Stimulated activated CD8-positive, alpha-beta memory T cell treated with anti-CD3 and anti-CD28 coated beads, Interleukin-4, amount 100 ng/mL, for 48 hours (primary cell): ENCODE data around the gene TTL.
"Not testable (repeated sequence)": the region's sequence is repeated elsewhere in the genome, so short reads cannot be mapped to it uniquely, and the experiment has no call there.

Experiments used
- DNase-seq: peaks from one replicate; pipeline ENCODE4 v3.0.0-alpha.2; 2020

The TTL gene

GRCh38 chr2:112476434-112476833 lies 5.5 kb upstream of the TTL start:
- DNase-seq: no peak

GRCh38 chr2:112480530-112481049 lies 1.4 kb upstream of the TTL start:
- DNase-seq: peak; percentile 37

GRCh38 chr2:112481050-112481527 lies 867 bp upstream of the TTL start:
- DNase-seq: peak; percentile 87

DNA sequence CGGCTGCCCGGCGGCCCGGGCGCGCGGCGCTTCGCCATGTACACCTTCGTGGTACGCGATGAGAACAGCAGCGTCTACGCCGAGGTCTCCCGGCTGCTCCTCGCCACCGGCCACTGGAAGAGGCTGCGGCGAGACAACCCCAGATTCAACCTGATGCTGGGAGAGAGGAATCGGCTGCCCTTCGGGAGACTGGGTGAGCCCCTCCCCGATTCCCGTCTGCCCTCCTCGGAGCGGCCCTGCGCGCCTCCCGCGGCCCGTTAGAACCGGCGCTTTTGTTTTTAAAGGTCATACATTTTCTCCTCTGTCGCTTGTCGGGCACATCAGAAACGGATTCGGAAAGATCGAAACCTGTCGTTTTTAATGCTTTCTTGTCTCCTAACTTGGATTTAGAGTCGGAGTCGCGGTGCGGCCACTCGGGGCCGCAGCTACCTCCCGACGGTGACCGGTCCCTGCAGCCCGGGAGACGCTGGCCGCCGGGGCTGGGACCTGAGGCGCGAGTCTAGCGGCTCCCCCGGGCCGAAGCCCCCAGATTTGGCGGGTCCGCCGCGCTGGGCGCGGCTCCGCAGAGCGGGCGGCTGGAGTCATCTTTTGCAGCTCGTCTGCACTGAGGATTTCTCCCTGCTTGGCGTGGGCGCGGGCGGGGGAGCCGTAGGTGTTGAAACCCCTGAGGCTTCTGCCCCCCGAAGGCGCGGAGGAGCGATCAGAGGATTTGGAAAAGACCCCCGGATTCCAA lies 519 bp downstream of the TTL start:
- DNase-seq: peak; percentile 59

DNA sequence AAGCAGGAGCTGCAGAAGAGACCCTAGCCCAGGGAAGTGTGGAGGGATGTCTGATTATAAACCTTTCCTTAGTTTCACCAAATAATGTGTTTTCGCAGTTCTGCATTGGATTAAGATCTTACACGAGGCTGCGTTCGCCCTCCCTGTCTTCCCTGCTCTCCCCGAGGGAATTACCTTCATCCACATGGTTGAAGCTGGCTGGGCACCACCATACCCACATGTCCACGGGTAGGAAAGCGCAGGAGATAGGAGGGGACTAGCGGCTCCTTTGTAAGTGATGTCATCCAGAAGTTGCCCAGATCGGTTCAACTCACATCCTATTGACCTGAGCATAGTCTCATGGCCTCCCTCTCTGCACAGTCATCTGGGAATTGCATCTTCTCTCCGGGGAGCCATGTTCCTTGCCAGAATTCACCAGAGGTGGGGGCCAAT lies 1.1 kb downstream of the TTL start:
- DNase-seq: no peak

DNA sequence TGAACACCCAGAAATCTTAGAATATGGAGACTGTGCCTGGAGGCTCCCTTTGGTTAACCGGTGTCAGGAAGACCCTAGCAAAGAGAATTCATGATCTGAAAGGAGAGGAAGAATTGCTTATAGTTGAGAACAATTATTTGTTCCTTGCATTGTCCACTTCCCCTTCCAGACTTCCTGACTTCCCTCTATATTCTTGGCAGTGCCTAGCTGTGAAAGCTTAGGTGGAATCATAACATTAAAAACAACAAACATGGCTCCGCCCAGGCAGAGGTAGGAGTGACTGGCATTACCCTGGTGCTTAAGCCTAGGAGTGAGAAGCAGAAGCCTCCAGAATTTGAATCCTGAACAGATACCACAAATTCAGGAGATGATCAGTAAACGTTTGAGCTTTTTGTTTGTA lies 1.9 kb downstream of the TTL start:
- DNase-seq: no peak

DNA sequence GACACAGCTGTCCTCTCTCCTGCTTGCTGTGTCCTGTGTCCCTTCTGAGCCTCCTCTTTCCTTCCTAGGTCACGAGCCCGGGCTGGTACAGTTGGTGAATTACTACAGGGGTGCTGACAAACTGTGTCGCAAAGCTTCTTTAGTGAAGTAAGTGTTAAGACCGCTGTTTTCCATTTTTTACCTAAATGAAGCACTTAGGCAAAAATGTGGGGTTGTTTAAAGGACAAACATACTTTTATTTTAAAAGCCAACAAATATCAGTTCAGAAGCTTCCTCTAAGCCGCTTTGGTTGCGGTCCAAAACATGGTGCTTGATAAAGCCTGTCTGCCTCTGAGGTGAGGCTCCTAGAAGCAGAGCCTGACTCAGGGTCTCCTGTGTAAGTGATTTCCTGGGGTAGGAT lies 3.9 kb downstream of the TTL start:
- no peak for DNase-seq

DNA sequence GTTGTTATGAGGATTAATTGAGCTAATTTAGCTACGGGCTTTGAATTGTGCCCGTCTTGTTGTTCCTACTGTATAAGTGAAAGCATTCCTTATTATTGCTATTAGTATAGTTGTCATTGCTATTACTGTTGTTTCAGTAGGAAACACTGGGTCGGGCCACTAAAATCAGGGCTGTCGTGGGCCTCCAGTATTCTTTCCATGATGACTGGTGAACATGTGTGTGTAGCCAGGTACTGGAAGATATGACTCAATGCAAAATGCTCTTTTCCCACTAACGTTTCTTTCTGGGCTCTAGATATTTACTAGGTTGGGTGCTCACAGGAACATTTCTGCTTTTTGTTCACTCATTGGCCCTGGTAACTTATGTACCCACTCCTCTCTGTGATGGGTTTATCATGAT lies 4.9 kb downstream of the TTL start:
- no peak for DNase-seq

DNA sequence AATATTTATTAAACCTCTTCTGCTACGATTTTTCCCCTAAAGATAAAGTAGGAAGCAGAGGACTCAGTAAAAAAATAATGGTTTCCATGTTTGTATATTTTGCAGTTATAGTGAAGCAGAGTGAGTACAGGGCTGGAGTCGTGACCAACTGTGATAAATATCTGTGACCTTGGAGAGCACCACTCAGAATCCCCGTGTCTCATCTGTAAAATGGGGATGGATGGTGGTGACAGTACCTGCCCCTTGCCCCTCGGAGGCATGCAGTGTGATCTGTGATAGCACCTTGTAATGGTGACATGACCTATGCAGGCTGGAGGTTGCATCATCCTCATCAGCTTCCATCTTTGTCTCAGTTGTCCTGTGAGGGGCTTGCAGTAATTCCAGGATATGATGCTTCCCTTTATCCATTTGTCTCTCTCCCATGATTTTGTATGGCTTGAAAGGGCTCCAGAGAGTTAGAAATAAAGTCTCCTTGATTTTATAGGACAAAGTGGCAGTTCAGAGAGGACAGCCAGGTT lies 5.5 kb downstream of the TTL start:
- DNase-seq: no peak

DNA sequence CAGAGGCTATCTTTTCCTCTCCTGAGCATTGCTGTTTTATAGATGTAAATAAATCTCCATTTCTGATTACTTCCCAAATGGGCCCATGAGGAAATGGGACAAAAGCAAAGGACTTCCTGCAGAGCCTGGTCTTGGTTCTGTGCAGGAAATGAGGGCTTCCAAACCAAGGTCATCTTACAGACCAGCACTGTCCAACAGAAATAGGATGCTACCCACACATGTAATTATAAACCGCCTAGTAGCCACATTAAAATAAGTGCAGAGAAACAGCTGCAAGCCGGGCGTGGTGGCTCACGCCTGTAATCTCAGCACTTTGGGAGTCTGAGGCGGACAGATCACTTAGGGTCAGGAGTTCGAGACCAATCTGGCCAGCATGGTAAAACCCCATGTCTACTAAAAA lies 6.2 kb downstream of the TTL start:
- DNase-seq: no peak

DNA sequence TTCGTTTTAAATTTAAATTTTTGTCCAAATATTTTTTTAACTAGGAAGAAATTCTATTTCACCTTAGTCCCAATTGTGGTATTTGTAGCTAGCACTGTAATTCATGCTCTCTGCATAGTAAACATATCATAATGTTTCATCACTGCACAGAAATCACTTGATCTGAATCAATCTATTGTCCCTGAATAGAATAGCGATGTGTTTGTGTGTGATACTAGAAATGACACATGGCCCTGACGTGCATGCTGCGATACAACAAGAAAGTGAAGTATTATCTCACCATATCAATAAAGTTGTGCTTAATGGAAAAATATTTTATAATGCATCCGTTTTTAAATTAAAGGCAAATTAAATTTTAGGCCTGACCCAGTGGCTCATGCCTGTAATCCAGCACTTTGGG lies 10.0 kb downstream of the TTL start:
- DNase-seq: no peak

DNA sequence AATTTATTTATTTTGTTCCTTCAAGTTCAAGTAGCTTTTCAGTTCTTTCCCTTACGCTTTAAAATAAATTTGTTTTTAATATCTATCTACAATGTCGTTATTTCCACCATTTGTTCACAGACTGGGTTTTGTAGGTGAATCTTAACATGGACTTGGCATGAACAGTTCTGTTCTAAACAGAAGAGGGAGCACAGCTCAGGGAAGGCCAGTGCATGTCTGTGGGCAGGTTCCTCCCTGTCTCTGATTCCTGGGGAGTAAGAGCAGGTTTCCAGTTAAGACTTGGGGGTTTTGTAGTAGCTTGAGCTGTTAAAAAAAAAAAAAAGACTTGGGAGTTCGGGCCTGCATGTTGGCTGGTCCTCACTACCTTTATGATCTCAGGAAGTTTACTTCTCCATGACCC lies 11.1 kb downstream of the TTL start:
- DNase-seq: no peak

- DNase-seq: no peak
Measured at GRCh38 chr2:112493858-112494648, 12.1 kb downstream of the TTL start.

DNA sequence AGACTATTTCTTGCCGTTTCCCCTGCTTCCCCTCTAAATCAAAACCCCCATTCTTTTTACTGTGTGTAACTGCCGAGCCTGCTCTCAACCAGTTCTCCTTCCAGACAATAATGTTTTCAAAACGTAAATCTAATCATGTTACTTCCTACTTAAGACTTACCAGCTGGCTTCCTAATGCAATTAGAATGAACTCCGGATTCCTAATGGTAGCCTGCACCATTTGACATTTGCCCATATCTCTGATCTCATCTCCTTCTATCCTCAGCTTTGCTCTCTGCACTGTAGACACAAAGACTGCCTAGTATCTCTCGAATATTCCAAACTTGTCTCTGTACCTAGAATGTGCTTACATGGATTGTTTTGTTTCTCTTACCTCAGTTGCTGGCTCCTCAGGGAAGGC lies 12.9 kb downstream of the TTL start:
- DNase-seq: no peak

DNA sequence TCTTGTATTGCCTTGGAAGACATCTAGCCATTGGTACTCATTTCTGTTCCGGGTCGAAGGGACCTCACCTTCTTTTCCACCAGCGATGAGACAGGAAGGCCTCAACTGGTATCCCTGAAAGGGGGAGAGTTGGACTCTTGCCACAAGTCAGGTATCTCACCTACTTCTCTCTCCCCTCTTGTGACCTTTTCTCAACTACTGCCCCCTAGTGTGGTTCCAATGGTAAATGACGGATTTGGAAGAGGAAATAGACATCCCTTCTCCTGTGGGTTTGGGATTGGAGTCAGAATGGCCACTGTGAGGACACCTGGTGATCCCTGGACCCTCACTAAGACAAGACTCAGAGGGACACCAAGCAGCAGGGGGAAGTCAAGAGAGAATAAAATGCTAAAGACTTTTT lies 13.9 kb downstream of the TTL start:
- not testable (repeated sequence) for DNase-seq

DNA sequence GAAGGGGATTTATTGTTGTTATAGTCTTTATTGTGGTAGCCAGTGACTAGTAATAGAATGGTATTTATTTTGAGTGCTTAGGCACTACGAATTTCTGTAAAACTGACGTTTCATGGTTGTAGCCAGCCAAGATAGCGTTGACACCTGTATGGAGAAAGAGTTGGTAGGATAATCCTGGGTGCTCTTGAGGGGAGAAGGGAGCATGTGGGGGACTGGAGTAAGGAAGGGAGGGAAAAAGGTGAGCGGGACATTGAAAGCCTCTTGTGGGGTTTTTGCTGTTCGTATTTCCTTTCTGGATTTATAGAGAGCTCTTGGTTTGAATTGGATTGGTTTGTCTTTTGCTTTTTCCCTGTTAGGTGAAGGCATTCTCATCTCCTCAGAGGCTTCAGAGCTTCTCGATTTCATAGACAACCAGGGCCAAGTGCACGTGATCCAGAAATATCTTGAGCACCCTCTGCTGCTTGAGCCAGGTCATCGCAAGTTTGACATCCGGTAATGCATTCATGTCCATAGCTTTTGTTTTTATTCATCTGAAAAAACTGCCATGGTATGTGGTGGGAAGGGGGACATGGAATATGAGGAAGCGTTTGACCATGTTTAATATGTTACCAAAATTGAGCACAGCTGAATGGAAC lies 19.0 kb downstream of the TTL start:
- DNase-seq: peak; percentile 41

DNA sequence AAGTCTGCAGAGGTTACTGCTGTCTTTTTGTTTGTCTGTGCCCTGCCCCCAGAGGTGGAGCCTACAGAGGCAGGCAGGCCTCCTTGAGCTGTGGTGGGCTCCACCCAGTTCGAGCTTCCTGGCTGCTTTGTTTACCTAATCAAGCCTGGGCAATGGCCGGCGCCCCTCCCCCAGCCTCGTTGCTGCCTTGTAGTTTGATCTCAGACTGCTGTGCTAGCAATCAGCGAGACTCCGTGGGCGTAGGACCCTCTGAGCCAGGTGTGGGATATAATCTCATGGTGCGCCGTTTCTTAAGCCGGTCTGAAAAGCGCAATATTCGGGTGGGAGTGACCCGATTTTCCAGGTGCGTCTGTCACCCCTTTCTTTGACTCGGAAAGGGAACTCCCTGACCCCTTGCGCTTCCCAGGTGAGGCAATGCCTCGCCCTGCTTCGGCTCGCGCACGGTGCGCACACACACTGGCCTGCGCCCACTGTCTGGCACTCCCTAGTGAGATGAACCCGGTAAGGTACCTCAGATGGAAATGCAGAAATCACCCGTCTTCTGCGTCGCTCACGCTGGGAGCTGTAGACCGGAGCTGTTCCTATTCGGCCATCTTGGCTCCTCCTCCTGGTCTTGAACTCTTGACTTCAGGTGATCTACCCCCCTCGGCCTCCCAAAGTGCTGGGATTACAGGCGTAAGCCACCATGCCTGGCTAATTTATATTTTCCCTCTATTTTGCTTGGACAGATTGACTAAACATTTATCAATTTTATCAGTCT lies 27.5 kb downstream of the TTL start:
- DNase-seq: not testable (repeated sequence)

DNA sequence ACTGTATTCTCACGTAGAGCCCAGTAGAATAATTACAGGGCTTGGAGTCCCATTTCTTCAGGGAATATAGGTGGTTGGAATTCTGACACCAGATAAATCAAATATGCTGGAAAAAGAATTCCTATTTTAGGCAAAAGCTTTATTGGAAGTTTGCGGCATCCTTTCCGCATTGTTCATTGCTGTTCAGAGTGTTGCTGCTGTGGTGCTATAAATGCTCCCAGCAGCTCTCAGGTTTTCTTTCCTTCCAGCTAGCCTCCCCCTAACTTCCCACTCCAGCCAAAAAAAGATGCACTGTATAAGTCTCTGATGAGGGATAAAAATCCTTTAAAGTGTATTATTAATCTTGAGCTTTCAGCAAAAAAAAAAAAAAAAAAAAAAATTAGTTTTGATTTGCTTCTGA lies 34.8 kb downstream of the TTL start:
- no peak for DNase-seq

- no peak for DNase-seq
Measured at GRCh38 chr2:112518807-112519206, 36.9 kb downstream of the TTL start.

GRCh38 chr2:112519506-112519905 lies 37.5 kb downstream of the TTL start:
- DNase-seq: no peak

- no peak for DNase-seq
Measured at GRCh38 chr2:112520234-112520783, 38.4 kb downstream of the TTL start.

- DNase-seq: no peak
Measured at GRCh38 chr2:112523291-112523777, 41.4 kb downstream of the TTL start.
